Endodermal cell (in vitro differentiated cells): Measurements from ENCODE around the gene CREB3. TPM values are rescaled to one million over a fixed set of nuclear protein-coding genes. Genes with fewer than 3 reads are reported as not detected.

Source experiments
- DNase-seq: peaks from one replicate; pipeline ENCODE4 v3.0.0-alpha.2; 2017
- H3K27ac ChIP-seq: 2 replicates; pipeline ENCODE4 v1.5.1; 2013; ENCODE audit warnings: mild to moderate bottlenecking, low read depth, low read length, moderate library complexity
- H3K27me3 ChIP-seq: 2 replicates; pipeline ENCODE4 v1.6.1; 2013; ENCODE audit warnings: mild to moderate bottlenecking, low read length, moderate library complexity; ENCODE audit not compliant: insufficient read depth, control insufficient read depth, poor library complexity, severe bottlenecking
- H3K36me3 ChIP-seq: 2 replicates; pipeline ENCODE4 v1.7.0; 2013; ENCODE audit warnings: mild to moderate bottlenecking, low read length, moderate library complexity; ENCODE audit not compliant: control insufficient read depth, insufficient read depth
- H3K4me1 ChIP-seq: one replicate; pipeline ENCODE4 v1.7.0; 2013; ENCODE audit warnings: low read length; ENCODE audit not compliant: control insufficient read depth, insufficient read depth
- H3K4me3 ChIP-seq: 2 replicates; pipeline ENCODE4 v1.5.1; 2013; ENCODE audit warnings: mild to moderate bottlenecking, low read length, moderate library complexity
- H3K9ac ChIP-seq: 2 replicates; pipeline ENCODE4 v1.6.1; 2013; ENCODE audit warnings: mild to moderate bottlenecking, low read length, moderate library complexity; ENCODE audit not compliant: poor library complexity, severe bottlenecking; ENCODE audit errors: extremely low read depth
- H3K9me3 ChIP-seq: 2 replicates; pipeline ENCODE4 v1.6.1; 2013; ENCODE audit warnings: mild to moderate bottlenecking, low read length, moderate library complexity; ENCODE audit not compliant: control insufficient read depth
- H3K27ac Mint-ChIP-seq: 2 replicates; pipeline ENCODE4 v1.8.0; 2020; ENCODE audit warnings: mixed read lengths
- H3K27me3 Mint-ChIP-seq: 2 replicates; pipeline ENCODE4 v1.8.0; 2021; ENCODE audit warnings: mild to moderate bottlenecking, mixed read lengths; ENCODE audit not compliant: insufficient read depth
- H3K36me3 Mint-ChIP-seq: 2 replicates; pipeline ENCODE4 v1.8.0; 2020; ENCODE audit warnings: low read depth, mixed read lengths
- H3K4me1 Mint-ChIP-seq: 2 replicates; pipeline ENCODE4 v1.8.0; 2020; ENCODE audit warnings: mixed read lengths
- H3K4me3 Mint-ChIP-seq: 2 replicates; pipeline ENCODE4 v1.8.0; 2020; ENCODE audit warnings: mild to moderate bottlenecking, moderate library complexity, mixed read lengths
- H3K9me3 Mint-ChIP-seq: 2 replicates; pipeline ENCODE4 v1.8.0; 2020; ENCODE audit warnings: mild to moderate bottlenecking, mixed read lengths
- WGBS, 2 experiments: methylation state at CpG; one replicate each; pipeline versions ENCODE4 v1.1.5 to v1.1.7; 2013; ENCODE audit warnings: missing lambda C conversion rate in 2 of 2, mixed read lengths in 1 of 2; ENCODE audit not compliant: insufficient coverage in 1 of 2, insufficient read length in 1 of 2; 5-methylcytosine and 5-hydroxymethylcytosine counted together
- total RNA-seq, 2 donors: library from RNA; stranded (reverse); fragmentation: NEBNext Ultra II Directional in 1 of 2; extraction: Animal tissue kit (Norgen Biotek cat#: 25700) in 1 of 2; gene quantifications; 2 replicates in 1 of 2; 3 replicates in 1 of 2; pipeline ENCODE4 v1.2.1, GENCODE V29; 2021
- TF ChIP-seq, protein P1 (sequence below): fragments of 200-600 bp; sonication (generic); conservative IDR thresholded peaks from 2 replicates; pipeline ENCODE4 v1.5.0; 2021; ENCODE audit warnings: antibody characterized with exemption, mild to moderate bottlenecking

The CREB3 gene
- total RNA-seq, 2 donors from 2014 or later: 28.1 to 33.6 TPM

DNA sequence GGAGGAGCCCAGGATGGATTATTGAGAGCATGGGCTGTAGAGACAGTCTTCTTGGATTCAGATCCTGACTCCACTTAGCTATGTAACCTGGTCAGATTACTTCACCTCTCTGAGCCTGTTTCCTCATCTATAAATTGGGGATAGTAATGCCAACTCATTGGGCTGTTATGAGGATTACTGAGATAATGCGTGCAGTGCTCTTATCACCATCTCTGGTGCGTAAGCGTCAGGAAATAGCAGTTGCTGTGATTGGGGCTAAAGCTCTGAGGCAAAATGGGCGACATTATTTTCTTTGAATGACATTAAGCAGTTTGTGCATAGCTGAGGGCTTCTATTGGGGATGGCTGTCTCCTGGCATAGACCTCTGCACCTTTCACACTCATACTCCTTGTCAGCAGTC is 22.6 kb downstream of the CREB3 start:
- Histone ChIP-seq H3K27ac (no peak overlapping the region), H3K9ac (no peak overlapping the region), H3K9me3 (no peaks in the 10 kb centered on the region), H3K4me1 (no peaks in the 10 kb centered on the region), H3K36me3 (peaks cover 50% of the 10 kb centered on the region), H3K27me3 (no peaks in the 10 kb centered on the region), H3K4me3 (no peak overlapping the region)
- Mint-ChIP-seq H3K4me3 (no peak overlapping the region), H3K4me1 (peaks cover 8% of the 10 kb centered on the region), H3K9me3 (no peaks in the 10 kb centered on the region), H3K27ac (no peak overlapping the region), H3K36me3 (peaks cover 30% of the 10 kb centered on the region), H3K27me3 (no peaks in the 10 kb centered on the region)
- WGBS, 2 experiments: 86 to 92% methylated on average over 1 to 4 of the region's 4 CpGs
- TF ChIP-seq, protein P1, sequence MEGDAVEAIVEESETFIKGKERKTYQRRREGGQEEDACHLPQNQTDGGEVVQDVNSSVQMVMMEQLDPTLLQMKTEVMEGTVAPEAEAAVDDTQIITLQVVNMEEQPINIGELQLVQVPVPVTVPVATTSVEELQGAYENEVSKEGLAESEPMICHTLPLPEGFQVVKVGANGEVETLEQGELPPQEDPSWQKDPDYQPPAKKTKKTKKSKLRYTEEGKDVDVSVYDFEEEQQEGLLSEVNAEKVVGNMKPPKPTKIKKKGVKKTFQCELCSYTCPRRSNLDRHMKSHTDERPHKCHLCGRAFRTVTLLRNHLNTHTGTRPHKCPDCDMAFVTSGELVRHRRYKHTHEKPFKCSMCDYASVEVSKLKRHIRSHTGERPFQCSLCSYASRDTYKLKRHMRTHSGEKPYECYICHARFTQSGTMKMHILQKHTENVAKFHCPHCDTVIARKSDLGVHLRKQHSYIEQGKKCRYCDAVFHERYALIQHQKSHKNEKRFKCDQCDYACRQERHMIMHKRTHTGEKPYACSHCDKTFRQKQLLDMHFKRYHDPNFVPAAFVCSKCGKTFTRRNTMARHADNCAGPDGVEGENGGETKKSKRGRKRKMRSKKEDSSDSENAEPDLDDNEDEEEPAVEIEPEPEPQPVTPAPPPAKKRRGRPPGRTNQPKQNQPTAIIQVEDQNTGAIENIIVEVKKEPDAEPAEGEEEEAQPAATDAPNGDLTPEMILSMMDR: no peak
- no peak for DNase-seq

DNA sequence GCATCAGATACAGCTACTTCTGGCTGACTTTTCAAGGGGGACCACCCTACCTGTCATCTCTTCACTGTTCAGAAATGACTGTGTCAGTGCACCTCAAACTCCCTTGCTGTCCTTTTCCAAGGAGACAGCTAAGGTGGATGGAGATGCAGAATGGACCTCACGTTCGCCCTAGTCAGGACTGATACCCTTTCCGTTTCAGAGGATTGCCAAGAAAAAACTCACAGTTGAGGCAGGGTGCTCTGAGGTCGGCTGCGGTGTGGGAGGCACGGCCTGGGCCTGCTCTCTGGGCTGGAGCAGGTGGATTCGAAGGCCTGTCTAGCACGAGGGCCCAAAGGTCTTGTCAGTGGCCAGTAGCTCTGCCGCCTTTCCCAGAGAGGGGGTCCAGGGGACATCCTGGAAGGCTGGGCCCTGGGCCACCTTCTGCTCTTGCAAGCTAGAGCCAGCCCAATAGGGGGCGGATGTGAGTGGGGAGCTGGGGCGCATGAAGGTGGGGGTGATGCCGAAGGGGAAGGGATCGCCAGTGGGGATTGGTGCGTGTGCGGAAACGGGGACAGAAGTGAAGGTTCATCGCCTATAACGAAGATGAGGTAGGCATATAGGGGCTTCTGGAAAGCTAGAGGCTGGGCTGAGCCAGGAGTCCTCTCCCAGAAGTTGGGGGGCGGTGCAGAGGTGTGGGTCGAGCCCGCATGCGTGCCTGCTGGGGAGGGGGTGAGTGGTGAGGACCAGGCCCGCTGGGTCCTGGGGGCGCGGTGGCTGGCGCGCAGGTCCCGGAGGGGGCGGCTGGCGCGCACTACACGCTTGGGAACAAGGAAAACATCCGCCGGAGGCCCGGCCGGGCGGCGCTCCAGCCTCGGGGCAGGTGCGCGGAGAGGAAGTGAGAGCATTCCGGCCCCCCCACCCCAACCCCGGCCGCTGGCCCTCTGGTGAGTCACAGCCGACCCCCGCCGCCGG is 24.1 kb downstream of the CREB3 start:
- Mint-ChIP-seq H3K27me3 (no peaks in the 10 kb centered on the region), H3K4me3 (peak overlapping the region; percentile 95), H3K27ac (peak overlapping the region; percentile 97), H3K9me3 (no peaks in the 10 kb centered on the region), H3K4me1 (peaks cover 8% of the 10 kb centered on the region), H3K36me3 (peaks cover 26% of the 10 kb centered on the region)
- Histone ChIP-seq H3K9me3 (no peaks in the 10 kb centered on the region), H3K27me3 (no peaks in the 10 kb centered on the region), H3K36me3 (peaks cover 43% of the 10 kb centered on the region), H3K4me1 (no peaks in the 10 kb centered on the region), H3K4me3 (peak overlapping the region; percentile 85), H3K9ac (peak overlapping the region; percentile 72), H3K27ac (peak overlapping the region; percentile 75)
- WGBS, 2 experiments: 19 to 64% methylated on average over 11 to 48 of the region's 48 CpGs
- DNase-seq: peak; percentile 88
- TF ChIP-seq, protein P1: peak; percentile 74

DNA sequence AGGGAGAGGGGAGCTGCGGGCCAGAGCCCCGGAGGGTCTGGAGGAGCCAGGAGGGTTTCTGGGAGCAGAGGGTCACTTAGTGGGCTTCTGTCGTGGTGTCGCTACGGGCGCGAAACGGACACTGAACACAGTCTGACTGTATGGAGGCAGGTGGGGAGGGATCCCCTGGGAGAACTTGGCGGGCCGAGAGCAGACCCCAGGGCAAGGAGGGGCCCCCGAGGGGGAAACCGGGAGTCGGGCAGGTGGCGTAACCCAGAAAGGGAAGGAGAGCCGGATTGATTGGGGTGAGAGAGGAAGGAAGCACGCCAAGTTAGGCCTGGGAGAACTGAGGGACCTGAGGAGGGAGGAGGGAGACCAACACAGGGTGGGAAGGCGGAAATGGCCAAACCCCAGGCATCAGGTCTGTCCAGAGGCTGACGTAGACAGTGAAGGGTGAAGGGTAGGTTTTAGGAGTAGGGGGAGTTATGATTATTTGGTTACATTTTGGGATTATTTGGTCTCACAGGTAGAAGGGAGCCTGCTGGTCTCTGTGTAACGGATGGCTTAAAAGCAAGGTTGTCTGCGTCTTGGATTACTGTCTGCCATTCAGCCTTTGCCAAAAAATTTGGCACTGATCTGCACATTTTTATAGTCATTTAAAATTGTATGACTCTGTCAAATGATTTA is 24.9 kb downstream of the CREB3 start:
- Mint-ChIP-seq H3K9me3 (no peaks in the 10 kb centered on the region), H3K36me3 (peaks cover 22% of the 10 kb centered on the region), H3K27ac (peak overlapping the region; percentile 97), H3K4me1 (peaks cover 8% of the 10 kb centered on the region), H3K4me3 (peak overlapping the region; percentile 95), H3K27me3 (no peaks in the 10 kb centered on the region)
- Histone ChIP-seq H3K4me3 (peak overlapping the region; percentile 85), H3K27me3 (no peaks in the 10 kb centered on the region), H3K9me3 (no peaks in the 10 kb centered on the region), H3K9ac (peak overlapping the region; percentile 72), H3K4me1 (no peaks in the 10 kb centered on the region), H3K27ac (peak overlapping the region; percentile 75), H3K36me3 (peaks cover 35% of the 10 kb centered on the region)
- peak; percentile 88 for DNase-seq
- TF ChIP-seq, protein P1: no peak
- WGBS, 2 experiments: 0 to 7% methylated on average over 9 to 20 of the region's 20 CpGs
